Uterus (tissue), 2 donors: ENCODE measurements around the gene GPER1.

Experiments used
- CTCF ChIP-seq, 4 experiments: fragments of 200-600 bp in 2 of 4; fragments of 450-650 bp in 2 of 4; sonication (generic) in 2 of 4; IDR thresholded peaks; one replicate each; pipeline ENCODE4 v1.5.1; 2016 to 2019; ENCODE audit warnings: antibody characterized with exemption in 4 of 4, mild to moderate bottlenecking in 2 of 4, moderate library complexity in 1 of 4
- POLR2A ChIP-seq, 2 donors: fragments of 450-650 bp; IDR thresholded peaks; one replicate each; pipeline ENCODE4 v1.6.1; 2016; ENCODE audit warnings: antibody characterized with exemption in 2 of 2, mild to moderate bottlenecking in 1 of 2, moderate library complexity in 1 of 2

- TF ChIP-seq POLR2A (IDR thresholded peaks at IDR 0.05) = no peak
- TF ChIP-seq CTCF (IDR thresholded peaks at IDR 0.05) = no peak
Observed at GRCh38 chr7:1087465-1087814, 473 bp upstream of the GPER1 start.
